ENCODE results near the gene TMIGD2.
"Not testable (repeated sequence)": the region's sequence is repeated elsewhere in the genome, so short reads cannot be mapped to it uniquely, and the experiment has no call there.

The TMIGD2 gene

DNA sequence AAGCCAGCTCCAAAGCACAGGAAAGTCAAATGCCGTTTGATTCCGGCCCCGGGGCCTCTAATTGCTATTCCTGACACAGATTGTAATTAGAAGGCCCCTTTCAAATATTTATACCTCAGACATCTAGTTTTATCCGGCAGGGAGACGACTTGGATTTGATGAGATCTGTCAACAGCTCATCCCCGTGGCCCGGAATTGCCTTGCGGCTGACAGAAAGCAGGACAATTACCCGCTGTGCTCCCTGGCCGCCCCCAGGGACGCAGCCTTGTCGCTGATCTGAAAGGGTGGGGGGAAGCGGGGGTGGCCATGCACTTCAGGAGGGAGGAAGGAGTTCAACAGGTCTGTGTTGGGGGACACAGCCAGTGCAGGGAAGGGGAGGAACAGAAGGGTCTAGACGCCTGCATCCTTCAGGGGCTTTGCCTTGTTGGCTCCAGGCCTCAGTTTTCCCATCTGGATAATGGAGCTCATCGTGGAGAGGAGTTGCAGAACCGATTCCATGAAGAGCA, 24.9 kb downstream of the TMIGD2 start:
- no peak for DNase-seq (ENCODE audit: low read depth)
- no peak overlapping the region for H3K4me3 ChIP-seq (ENCODE audit: low read depth, low read length)
- TF ChIP-seq MAX (IDR thresholded peaks at IDR 0.05; ENCODE audit: low read depth, low read length) (no peak), MYC (IDR thresholded peaks at IDR 0.05; ENCODE audit: low read depth, low read length) (no peak), POLR2A (IDR thresholded peaks at IDR 0.05; ENCODE audit: extremely low read depth, insufficient read length) (no peak)
- TF ChIP-seq, protein P1, sequence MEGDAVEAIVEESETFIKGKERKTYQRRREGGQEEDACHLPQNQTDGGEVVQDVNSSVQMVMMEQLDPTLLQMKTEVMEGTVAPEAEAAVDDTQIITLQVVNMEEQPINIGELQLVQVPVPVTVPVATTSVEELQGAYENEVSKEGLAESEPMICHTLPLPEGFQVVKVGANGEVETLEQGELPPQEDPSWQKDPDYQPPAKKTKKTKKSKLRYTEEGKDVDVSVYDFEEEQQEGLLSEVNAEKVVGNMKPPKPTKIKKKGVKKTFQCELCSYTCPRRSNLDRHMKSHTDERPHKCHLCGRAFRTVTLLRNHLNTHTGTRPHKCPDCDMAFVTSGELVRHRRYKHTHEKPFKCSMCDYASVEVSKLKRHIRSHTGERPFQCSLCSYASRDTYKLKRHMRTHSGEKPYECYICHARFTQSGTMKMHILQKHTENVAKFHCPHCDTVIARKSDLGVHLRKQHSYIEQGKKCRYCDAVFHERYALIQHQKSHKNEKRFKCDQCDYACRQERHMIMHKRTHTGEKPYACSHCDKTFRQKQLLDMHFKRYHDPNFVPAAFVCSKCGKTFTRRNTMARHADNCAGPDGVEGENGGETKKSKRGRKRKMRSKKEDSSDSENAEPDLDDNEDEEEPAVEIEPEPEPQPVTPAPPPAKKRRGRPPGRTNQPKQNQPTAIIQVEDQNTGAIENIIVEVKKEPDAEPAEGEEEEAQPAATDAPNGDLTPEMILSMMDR (IDR thresholded peaks at IDR 0.05; ENCODE audit: low read depth, low read length): no peak

- not testable (repeated sequence) for DNase-seq (ENCODE audit: low read depth); H3K4me3 ChIP-seq (ENCODE audit: low read depth, low read length)
These were observed 27.9 kb downstream of the TMIGD2 start for GRCh38 chr19:4274321-4274686.

DNA sequence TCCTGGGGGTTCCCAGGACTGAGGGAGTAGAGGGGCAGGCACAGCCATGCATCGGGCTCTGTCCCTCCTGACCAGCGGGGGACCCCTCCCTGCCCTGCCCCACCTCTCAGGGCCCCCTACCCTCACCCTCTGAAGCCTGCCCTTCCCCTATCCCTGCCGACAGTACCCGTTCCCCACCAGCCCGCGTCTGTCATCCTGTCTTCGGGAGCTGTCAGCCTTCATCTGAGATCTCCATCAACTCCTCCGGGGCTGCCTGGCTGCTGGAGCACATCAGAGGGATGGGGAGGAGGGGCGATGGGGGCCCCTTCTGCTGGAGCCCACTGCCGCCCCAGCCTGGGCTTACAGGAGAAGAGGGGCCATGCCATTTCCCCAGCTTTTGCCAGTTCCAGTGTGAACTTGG, 29.3 kb downstream of the TMIGD2 start:
- H3K4me3 ChIP-seq (ENCODE audit: low read depth, low read length): no peak overlapping the region
- DNase-seq (ENCODE audit: low read depth): no peak
- TF ChIP-seq POLR2A (IDR thresholded peaks at IDR 0.05; ENCODE audit: extremely low read depth, insufficient read length) (no peak), MYC (IDR thresholded peaks at IDR 0.05; ENCODE audit: low read depth, low read length) (no peak), MAX (IDR thresholded peaks at IDR 0.05; ENCODE audit: low read depth, low read length) (no peak)
- TF ChIP-seq, protein P1 (IDR thresholded peaks at IDR 0.05; ENCODE audit: low read depth, low read length): no peak

GRCh38 chr19:4268816-4269430, 33.3 kb downstream of the TMIGD2 start:
- TF ChIP-seq MAX (IDR thresholded peaks at IDR 0.05; ENCODE audit: low read depth, low read length) (no peak), POLR2A (IDR thresholded peaks at IDR 0.05; ENCODE audit: extremely low read depth, insufficient read length) (no peak), MYC (IDR thresholded peaks at IDR 0.05; ENCODE audit: low read depth, low read length) (no peak)
- DNase-seq (ENCODE audit: low read depth): no peak
- H3K4me3 ChIP-seq (ENCODE audit: low read depth, low read length): no peak overlapping the region

- H3K4me3 ChIP-seq (ENCODE audit: low read depth, low read length): no peak overlapping the region
- no peak for DNase-seq (ENCODE audit: low read depth)
- no peak for TF ChIP-seq MYC (IDR thresholded peaks at IDR 0.05; ENCODE audit: low read depth, low read length)
- TF ChIP-seq, protein P1 (IDR thresholded peaks at IDR 0.05; ENCODE audit: low read depth, low read length): no peak
- TF ChIP-seq MAX (IDR thresholded peaks at IDR 0.05; ENCODE audit: low read depth, low read length): no peak
- no peak for TF ChIP-seq POLR2A (IDR thresholded peaks at IDR 0.05; ENCODE audit: extremely low read depth, insufficient read length)
These were observed 34.0 kb downstream of the TMIGD2 start for GRCh38 chr19:4267901-4268815.

- peak; percentile 79 for DNase-seq (ENCODE audit: low read depth)
- no peak overlapping the region for H3K4me3 ChIP-seq (ENCODE audit: low read depth, low read length)
- TF ChIP-seq POLR2A (IDR thresholded peaks at IDR 0.05; ENCODE audit: extremely low read depth, insufficient read length): no peak
- TF ChIP-seq, protein P1 (IDR thresholded peaks at IDR 0.05; ENCODE audit: low read depth, low read length): peak; percentile 57
These were observed 34.9 kb downstream of the TMIGD2 start for GRCh38 chr19:4267101-4267900.

Measured in NB4 (cell line).